Panc1 (cell line): ENCODE data around the gene SMOC2.

Source experiments
- TF ChIP-seq, protein P1 (sequence below): fragments of 450-650 bp; IDR thresholded peaks from 2 replicates; pipeline ENCODE4 v1.5.1; 2017; ENCODE audit warnings: mild to moderate bottlenecking
- TF ChIP-seq, protein P2 (sequence below), 2 experiments: IDR thresholded peaks; 2 replicates each; pipeline ENCODE4 v1.6.1; 2011 to 2012; ENCODE audit warnings: low read depth in 2 of 2, control low read depth in 1 of 2, low read length in 1 of 2, mild to moderate bottlenecking in 1 of 2, moderate library complexity in 1 of 2; ENCODE audit not compliant: insufficient read depth in 1 of 2

DNA sequence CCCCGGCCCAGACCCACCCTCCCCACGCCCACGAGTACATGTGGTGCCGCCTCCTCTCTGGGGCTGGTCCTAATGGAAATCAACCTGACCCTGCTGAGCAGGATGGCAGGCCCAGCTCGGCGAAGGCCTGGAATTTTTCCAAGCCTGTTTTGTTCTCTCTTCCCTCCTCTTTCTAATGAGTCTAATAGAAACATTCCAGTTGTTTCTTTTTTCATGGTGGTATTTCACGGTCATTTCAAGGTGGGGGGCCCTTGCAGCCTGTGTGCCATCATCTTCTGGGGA is 16.6 kb downstream of the SMOC2 start:
- TF ChIP-seq, protein P1, sequence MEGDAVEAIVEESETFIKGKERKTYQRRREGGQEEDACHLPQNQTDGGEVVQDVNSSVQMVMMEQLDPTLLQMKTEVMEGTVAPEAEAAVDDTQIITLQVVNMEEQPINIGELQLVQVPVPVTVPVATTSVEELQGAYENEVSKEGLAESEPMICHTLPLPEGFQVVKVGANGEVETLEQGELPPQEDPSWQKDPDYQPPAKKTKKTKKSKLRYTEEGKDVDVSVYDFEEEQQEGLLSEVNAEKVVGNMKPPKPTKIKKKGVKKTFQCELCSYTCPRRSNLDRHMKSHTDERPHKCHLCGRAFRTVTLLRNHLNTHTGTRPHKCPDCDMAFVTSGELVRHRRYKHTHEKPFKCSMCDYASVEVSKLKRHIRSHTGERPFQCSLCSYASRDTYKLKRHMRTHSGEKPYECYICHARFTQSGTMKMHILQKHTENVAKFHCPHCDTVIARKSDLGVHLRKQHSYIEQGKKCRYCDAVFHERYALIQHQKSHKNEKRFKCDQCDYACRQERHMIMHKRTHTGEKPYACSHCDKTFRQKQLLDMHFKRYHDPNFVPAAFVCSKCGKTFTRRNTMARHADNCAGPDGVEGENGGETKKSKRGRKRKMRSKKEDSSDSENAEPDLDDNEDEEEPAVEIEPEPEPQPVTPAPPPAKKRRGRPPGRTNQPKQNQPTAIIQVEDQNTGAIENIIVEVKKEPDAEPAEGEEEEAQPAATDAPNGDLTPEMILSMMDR: no peak
- TF ChIP-seq, protein P2, sequence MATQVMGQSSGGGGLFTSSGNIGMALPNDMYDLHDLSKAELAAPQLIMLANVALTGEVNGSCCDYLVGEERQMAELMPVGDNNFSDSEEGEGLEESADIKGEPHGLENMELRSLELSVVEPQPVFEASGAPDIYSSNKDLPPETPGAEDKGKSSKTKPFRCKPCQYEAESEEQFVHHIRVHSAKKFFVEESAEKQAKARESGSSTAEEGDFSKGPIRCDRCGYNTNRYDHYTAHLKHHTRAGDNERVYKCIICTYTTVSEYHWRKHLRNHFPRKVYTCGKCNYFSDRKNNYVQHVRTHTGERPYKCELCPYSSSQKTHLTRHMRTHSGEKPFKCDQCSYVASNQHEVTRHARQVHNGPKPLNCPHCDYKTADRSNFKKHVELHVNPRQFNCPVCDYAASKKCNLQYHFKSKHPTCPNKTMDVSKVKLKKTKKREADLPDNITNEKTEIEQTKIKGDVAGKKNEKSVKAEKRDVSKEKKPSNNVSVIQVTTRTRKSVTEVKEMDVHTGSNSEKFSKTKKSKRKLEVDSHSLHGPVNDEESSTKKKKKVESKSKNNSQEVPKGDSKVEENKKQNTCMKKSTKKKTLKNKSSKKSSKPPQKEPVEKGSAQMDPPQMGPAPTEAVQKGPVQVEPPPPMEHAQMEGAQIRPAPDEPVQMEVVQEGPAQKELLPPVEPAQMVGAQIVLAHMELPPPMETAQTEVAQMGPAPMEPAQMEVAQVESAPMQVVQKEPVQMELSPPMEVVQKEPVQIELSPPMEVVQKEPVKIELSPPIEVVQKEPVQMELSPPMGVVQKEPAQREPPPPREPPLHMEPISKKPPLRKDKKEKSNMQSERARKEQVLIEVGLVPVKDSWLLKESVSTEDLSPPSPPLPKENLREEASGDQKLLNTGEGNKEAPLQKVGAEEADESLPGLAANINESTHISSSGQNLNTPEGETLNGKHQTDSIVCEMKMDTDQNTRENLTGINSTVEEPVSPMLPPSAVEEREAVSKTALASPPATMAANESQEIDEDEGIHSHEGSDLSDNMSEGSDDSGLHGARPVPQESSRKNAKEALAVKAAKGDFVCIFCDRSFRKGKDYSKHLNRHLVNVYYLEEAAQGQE (IDR thresholded peaks at IDR 0.05; ENCODE audit: insufficient read depth in 1 of 2, low read depth in 2 of 2, low read length in 1 of 2): no peak
